Measurements from ENCODE around the gene UBE2Z. TPM values are rescaled to one million over a fixed set of nuclear protein-coding genes. Genes with fewer than 3 reads are reported as not detected.

Gene UBE2Z
- total and polyA plus RNA-seq, 2 of the 13 experiments (the other 11 are each of a cell fraction or from before 2014, with no cell fraction given), result 63.2 to 122 TPM

DNA sequence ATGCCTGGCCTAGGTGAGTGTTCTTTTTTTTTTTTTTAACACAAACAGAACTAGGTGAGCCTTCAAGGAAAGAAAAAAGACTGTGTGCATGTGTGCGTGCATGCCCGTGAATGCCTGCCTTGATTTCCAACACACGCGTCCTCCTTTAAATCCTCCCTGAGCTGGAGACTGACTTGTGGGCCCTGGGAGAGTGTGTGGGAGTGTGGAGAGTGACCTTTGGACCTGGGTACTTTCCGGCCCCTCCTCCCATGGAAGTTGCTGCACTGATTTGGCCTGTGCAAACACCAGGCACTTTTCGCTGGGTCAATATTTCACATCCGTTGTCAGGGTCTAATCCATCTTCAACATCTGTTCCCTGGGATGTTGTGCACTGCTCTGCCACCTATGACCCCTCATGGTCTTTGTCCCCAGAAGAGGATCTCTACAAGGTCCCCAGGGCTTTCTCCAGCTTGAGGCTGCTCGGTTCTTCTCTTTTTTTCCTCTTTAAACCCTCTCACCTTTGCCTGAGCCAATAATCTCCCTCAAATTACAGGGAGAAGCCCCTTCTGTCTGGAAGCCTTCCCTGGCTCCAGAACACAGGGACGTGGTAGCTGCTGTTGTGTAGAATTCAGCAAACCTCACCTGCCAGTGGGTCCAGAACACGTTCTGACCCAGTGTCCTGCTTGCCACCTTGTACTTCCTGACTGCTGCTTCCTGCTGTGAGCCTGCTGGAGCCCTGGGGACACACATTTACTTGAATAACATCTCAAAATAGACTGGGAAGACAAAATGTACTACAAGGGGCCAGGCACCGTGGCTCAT lies 36.5 kb upstream of the UBE2Z start (continued):
- TF ChIP-seq, protein P1, sequence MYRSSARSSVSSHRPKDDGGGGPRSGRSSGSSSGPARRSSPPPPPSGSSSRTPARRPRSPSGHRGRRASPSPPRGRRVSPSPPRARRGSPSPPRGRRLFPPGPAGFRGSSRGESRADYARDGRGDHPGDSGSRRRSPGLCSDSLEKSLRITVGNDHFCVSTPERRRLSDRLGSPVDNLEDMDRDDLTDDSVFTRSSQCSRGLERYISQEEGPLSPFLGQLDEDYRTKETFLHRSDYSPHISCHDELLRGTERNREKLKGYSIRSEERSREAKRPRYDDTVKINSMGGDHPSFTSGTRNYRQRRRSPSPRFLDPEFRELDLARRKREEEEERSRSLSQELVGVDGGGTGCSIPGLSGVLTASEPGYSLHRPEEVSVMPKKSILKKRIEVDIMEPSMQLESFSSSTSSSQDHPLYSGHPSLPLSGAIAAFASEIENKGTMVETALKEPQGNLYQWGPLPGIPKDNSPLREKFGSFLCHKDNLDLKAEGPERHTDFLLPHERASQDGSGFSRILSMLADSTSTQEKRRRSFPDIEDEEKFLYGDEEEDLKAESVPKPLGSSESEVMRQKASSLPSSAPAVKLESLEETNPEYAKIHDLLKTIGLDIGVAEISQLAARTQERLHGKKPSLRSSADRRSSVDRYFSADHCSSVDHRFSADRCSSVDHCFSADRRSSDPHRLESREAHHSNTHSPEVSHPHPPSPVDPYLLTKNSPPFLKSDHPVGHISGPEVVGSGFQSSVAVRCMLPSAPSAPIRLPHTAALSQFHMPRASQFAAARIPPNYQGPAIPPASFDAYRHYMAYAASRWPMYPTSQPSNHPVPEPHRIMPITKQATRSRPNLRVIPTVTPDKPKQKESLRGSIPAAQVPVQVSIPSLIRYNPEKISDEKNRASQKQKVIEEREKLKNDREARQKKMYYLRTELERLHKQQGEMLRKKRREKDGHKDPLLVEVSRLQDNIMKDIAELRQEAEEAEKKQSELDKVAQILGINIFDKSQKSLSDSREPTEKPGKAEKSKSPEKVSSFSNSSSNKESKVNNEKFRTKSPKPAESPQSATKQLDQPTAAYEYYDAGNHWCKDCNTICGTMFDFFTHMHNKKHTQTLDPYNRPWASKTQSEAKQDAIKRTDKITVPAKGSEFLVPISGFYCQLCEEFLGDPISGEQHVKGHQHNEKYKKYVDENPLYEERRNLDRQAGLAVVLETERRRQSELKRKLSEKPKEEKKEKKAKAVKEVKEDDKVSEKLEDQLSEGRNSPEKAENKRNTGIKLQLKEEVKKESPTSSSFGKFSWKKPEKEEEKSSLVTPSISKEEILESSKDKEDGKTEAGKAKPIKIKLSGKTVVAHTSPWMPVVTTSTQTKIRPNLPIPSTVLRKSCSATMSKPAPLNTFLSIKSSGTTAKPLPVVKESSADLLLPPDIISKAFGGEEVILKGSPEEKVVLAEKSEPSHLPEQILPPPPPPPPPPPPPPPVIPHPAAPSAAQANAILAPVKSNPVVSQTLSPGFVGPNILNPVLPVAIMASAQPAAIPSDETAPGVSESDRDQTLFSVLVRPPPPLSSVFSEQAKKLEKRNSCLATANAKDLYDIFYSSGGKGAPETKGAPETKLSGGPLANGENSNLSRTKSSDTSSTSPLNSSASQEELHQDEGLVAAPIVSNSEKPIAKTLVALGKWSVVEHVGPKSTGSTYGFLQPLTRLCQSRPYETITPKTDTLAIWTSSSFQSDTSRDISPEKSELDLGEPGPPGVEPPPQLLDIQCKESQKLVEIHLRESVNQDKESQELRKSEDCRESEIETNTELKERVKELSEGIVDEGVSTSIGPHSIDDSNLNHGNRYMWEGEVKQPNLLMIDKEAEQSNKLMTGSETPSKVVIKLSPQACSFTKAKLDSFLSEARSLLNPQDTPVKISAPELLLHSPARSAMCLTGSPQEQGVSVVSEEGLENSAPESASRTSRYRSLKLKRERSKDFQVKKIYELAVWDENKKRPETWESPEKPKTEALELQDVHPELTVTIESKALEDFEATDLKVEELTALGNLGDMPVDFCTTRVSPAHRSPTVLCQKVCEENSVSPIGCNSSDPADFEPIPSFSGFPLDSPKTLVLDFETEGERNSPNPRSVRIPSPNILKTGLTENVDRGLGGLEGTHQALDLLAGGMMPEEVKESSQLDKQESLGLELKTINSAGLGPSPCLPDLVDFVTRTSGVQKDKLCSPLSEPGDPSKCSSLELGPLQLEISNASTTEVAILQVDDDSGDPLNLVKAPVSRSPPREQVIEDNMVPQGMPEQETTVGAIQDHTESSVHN (CRISPR knock-in tag; IDR thresholded peaks at IDR 0.05), result peak; percentile 94
- no peak for TF ChIP-seq NAIF1 (CRISPR knock-in tag; IDR thresholded peaks at IDR 0.05; ENCODE audit: borderline replicate concordance)
- no peak; the same call in 1 of the 2 replicates for TF ChIP-seq ATAD3A (CRISPR knock-in tag; IDR thresholded peaks at IDR 0.05)
- no peak for TF ChIP-seq ZNF550 (CRISPR knock-in tag; IDR thresholded peaks at IDR 0.05; ENCODE audit: borderline replicate concordance)
- no peak for TF ChIP-seq SIN3B (IDR thresholded peaks at IDR 0.05; ENCODE audit: low read length)
- TF ChIP-seq ZBTB20 (CRISPR knock-in tag; IDR thresholded peaks at IDR 0.05; ENCODE audit: borderline replicate concordance, low read depth), result peak; percentile 93
- TF ChIP-seq, protein P2, sequence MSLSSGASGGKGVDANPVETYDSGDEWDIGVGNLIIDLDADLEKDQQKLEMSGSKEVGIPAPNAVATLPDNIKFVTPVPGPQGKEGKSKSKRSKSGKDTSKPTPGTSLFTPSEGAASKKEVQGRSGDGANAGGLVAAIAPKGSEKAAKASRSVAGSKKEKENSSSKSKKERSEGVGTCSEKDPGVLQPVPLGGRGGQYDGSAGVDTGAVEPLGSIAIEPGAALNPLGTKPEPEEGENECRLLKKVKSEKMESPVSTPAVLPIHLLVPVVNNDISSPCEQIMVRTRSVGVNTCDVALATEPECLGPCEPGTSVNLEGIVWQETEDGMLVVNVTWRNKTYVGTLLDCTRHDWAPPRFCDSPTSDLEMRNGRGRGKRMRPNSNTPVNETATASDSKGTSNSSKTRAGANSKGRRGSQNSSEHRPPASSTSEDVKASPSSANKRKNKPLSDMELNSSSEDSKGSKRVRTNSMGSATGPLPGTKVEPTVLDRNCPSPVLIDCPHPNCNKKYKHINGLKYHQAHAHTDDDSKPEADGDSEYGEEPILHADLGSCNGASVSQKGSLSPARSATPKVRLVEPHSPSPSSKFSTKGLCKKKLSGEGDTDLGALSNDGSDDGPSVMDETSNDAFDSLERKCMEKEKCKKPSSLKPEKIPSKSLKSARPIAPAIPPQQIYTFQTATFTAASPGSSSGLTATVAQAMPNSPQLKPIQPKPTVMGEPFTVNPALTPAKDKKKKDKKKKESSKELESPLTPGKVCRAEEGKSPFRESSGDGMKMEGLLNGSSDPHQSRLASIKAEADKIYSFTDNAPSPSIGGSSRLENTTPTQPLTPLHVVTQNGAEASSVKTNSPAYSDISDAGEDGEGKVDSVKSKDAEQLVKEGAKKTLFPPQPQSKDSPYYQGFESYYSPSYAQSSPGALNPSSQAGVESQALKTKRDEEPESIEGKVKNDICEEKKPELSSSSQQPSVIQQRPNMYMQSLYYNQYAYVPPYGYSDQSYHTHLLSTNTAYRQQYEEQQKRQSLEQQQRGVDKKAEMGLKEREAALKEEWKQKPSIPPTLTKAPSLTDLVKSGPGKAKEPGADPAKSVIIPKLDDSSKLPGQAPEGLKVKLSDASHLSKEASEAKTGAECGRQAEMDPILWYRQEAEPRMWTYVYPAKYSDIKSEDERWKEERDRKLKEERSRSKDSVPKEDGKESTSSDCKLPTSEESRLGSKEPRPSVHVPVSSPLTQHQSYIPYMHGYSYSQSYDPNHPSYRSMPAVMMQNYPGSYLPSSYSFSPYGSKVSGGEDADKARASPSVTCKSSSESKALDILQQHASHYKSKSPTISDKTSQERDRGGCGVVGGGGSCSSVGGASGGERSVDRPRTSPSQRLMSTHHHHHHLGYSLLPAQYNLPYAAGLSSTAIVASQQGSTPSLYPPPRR (CRISPR knock-in tag; IDR thresholded peaks at IDR 0.05; ENCODE audit: borderline replicate concordance), result peak; percentile 98
- TF ChIP-seq NR2F6 (IDR thresholded peaks at IDR 0.05), result peak; percentile 99
- peak; percentile 100 for TF ChIP-seq NR2F6 (CRISPR knock-in tag; IDR thresholded peaks at IDR 0.05)
- TF ChIP-seq ZFP1 (CRISPR knock-in tag; IDR thresholded peaks at IDR 0.05), result peak; percentile 98
- TF ChIP-seq RFXANK (CRISPR knock-in tag; IDR thresholded peaks at IDR 0.05), result 0 out of 2 replicates have a peak, but pooled peaks have one; percentile 46
- TF ChIP-seq GZF1 (CRISPR knock-in tag; IDR thresholded peaks at IDR 0.05), result no peak
- TF ChIP-seq ZNF337 (CRISPR knock-in tag; IDR thresholded peaks at IDR 0.05; ENCODE audit: borderline replicate concordance, low read depth), result peak; percentile 20; the same call in 1 of the 2 replicates
- TF ChIP-seq, protein P3, sequence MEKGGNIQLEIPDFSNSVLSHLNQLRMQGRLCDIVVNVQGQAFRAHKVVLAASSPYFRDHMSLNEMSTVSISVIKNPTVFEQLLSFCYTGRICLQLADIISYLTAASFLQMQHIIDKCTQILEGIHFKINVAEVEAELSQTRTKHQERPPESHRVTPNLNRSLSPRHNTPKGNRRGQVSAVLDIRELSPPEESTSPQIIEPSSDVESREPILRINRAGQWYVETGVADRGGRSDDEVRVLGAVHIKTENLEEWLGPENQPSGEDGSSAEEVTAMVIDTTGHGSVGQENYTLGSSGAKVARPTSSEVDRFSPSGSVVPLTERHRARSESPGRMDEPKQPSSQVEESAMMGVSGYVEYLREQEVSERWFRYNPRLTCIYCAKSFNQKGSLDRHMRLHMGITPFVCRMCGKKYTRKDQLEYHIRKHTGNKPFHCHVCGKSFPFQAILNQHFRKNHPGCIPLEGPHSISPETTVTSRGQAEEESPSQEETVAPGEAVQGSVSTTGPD (CRISPR knock-in tag; IDR thresholded peaks at IDR 0.05), result no peak
- no peak for TF ChIP-seq KLF13 (CRISPR knock-in tag; IDR thresholded peaks at IDR 0.05)

Measured in HepG2 (cell line).